Measurements from ENCODE around the gene BST2.
A peak's percentile ranks its signal among the peaks of the same experiment; 100 is the strongest.

Gene BST2

GRCh38 chr19:17419154-17419620 is 13.8 kb upstream of the BST2 start:
- no peaks in the 10 kb centered on the region for H3K9me3 ChIP-seq (ENCODE audit: control insufficient read depth, low read length)
- H3K4me1 ChIP-seq (ENCODE audit: control insufficient read depth, insufficient read depth, low read length): peaks cover 5% of the 10 kb centered on the region
- H3K36me3 ChIP-seq (ENCODE audit: control insufficient read depth, insufficient read depth, low read length): no peaks in the 10 kb centered on the region
- peak overlapping the region; percentile 24 for H3K4me3 ChIP-seq (ENCODE audit: insufficient read depth, low read depth, low read length)
- 65 to 69% methylated on average over 8 of the region's 8 CpGs for WGBS, 2 experiments
- no peaks in the 10 kb centered on the region for H3K27me3 ChIP-seq (ENCODE audit: control insufficient read depth, insufficient read depth, low read length, poor library complexity, severe bottlenecking)
- H3K27ac ChIP-seq (ENCODE audit: insufficient read depth, low read depth, low read length, poor library complexity, severe bottlenecking): peak overlapping the region; percentile 70

- Histone ChIP-seq H3K4me3 (ENCODE audit: insufficient read depth, low read depth, low read length) (peak overlapping the region; percentile 24), H3K27ac (ENCODE audit: insufficient read depth, low read depth, low read length, poor library complexity, severe bottlenecking) (no peak overlapping the region), H3K9me3 (ENCODE audit: control insufficient read depth, low read length) (no peaks in the 10 kb centered on the region), H3K27me3 (ENCODE audit: control insufficient read depth, insufficient read depth, low read length, poor library complexity, severe bottlenecking) (no peaks in the 10 kb centered on the region), H3K4me1 (ENCODE audit: control insufficient read depth, insufficient read depth, low read length) (peaks cover 5% of the 10 kb centered on the region), H3K36me3 (ENCODE audit: control insufficient read depth, insufficient read depth, low read length) (no peaks in the 10 kb centered on the region)
- WGBS, 2 experiments: 90 to 100% methylated on average over 1 to 2 of the region's 3 CpGs
Measured at GRCh38 chr19:17418710-17419109, 13.3 kb upstream of the BST2 start.

DNA sequence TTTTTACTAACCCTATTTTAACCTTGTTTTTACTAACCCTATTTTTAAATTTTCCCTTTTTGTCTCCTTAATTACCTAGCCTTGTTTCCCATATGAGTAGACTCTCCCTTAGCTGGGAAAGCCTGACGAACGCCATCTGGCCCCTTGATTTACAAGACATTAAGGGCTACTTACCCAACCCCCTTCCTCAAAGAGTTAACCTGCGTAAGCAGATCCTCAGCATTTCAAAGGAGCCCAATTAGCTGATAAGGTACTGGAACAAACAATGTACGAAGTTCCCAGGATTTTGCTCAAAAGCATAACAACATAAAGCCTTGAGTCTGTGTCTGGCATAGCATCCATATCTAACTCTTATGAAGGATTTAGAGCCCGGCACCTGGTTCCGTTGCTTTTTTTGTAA is 9.7 kb upstream of the BST2 start:
- Histone ChIP-seq H3K9me3 (ENCODE audit: control insufficient read depth, low read length) (no peaks in the 10 kb centered on the region), H3K4me3 (ENCODE audit: insufficient read depth, low read depth, low read length) (no peak overlapping the region), H3K27me3 (ENCODE audit: control insufficient read depth, insufficient read depth, low read length, poor library complexity, severe bottlenecking) (no peaks in the 10 kb centered on the region), H3K27ac (ENCODE audit: insufficient read depth, low read depth, low read length, poor library complexity, severe bottlenecking) (no peak overlapping the region), H3K4me1 (ENCODE audit: control insufficient read depth, insufficient read depth, low read length) (peaks cover 5% of the 10 kb centered on the region), H3K36me3 (ENCODE audit: control insufficient read depth, insufficient read depth, low read length) (no peaks in the 10 kb centered on the region)
- 24 to 29% methylated on average over 6 of the region's 6 CpGs for WGBS, 2 experiments

DNA sequence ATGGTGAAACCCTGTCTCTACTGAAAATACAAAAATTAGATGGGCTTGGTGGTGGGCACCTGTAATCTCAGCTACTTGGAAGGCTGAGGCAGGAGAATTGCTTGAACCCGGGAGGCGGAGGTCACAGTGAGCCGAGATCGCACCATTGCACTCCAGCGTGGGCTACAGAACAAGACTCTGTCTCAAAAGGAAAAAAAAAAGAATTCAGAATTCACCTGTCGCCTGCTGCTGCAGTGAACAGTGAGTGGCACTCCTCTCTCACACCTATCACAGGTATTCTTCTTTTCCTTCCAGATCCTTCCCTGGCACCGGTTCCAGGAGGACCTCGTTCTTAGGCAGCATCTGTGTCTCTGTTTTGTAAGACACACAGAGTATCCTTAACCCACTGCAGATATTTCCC is 8.7 kb upstream of the BST2 start:
- H3K27me3 ChIP-seq (ENCODE audit: control insufficient read depth, insufficient read depth, low read length, poor library complexity, severe bottlenecking): no peaks in the 10 kb centered on the region
- H3K4me1 ChIP-seq (ENCODE audit: control insufficient read depth, insufficient read depth, low read length): peaks cover 5% of the 10 kb centered on the region
- no peak overlapping the region for H3K4me3 ChIP-seq (ENCODE audit: insufficient read depth, low read depth, low read length)
- H3K36me3 ChIP-seq (ENCODE audit: control insufficient read depth, insufficient read depth, low read length): no peaks in the 10 kb centered on the region
- H3K9me3 ChIP-seq (ENCODE audit: control insufficient read depth, low read length): no peaks in the 10 kb centered on the region
- H3K27ac ChIP-seq (ENCODE audit: insufficient read depth, low read depth, low read length, poor library complexity, severe bottlenecking): no peak overlapping the region
- WGBS, 2 experiments: 91 to 94% methylated on average over 8 of the region's 8 CpGs

- Histone ChIP-seq H3K4me3 (ENCODE audit: insufficient read depth, low read depth, low read length) (no peak overlapping the region), H3K9me3 (ENCODE audit: control insufficient read depth, low read length) (no peaks in the 10 kb centered on the region), H3K4me1 (ENCODE audit: control insufficient read depth, insufficient read depth, low read length) (peaks cover 5% of the 10 kb centered on the region), H3K27ac (ENCODE audit: insufficient read depth, low read depth, low read length, poor library complexity, severe bottlenecking) (no peak overlapping the region), H3K36me3 (ENCODE audit: control insufficient read depth, insufficient read depth, low read length) (no peaks in the 10 kb centered on the region), H3K27me3 (ENCODE audit: control insufficient read depth, insufficient read depth, low read length, poor library complexity, severe bottlenecking) (no peaks in the 10 kb centered on the region)
- 88 to 91% methylated on average over 11 of the region's 11 CpGs for WGBS, 2 experiments
Measured at GRCh38 chr19:17411801-17412200, 6.4 kb upstream of the BST2 start.

GRCh38 chr19:17409990-17410389 is 4.6 kb upstream of the BST2 start:
- H3K4me1 ChIP-seq (ENCODE audit: control insufficient read depth, insufficient read depth, low read length): peaks cover 12% of the 10 kb centered on the region
- no peak overlapping the region for H3K27ac ChIP-seq (ENCODE audit: insufficient read depth, low read depth, low read length, poor library complexity, severe bottlenecking)
- no peaks in the 10 kb centered on the region for H3K9me3 ChIP-seq (ENCODE audit: control insufficient read depth, low read length)
- no peaks in the 10 kb centered on the region for H3K36me3 ChIP-seq (ENCODE audit: control insufficient read depth, insufficient read depth, low read length)
- H3K27me3 ChIP-seq (ENCODE audit: control insufficient read depth, insufficient read depth, low read length, poor library complexity, severe bottlenecking): no peaks in the 10 kb centered on the region
- H3K4me3 ChIP-seq (ENCODE audit: insufficient read depth, low read depth, low read length): no peak overlapping the region
- WGBS, 2 experiments: 94 to 95% methylated on average over 9 of the region's 9 CpGs

DNA sequence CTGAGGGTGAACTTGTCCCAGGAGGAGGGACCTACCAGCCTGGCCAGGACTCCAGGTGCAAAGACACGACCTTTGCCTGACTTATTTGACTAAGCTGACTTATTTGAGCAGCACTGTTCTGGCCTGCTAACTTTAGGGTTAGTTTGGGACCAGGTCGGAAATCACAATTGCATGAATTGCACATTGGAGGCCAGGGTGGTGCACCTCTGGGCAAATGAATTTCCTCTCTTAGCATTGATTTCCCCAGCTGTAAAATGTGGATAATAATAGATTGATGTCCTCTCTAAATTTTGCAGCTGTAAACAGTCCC is 1.4 kb upstream of the BST2 start:
- no peak overlapping the region for H3K4me3 ChIP-seq (ENCODE audit: insufficient read depth, low read depth, low read length)
- WGBS, 2 experiments: 89 to 92% methylated on average over 2 of the region's 2 CpGs

GRCh38 chr19:17406046-17406886 is 836 bp upstream of the BST2 start:
- Histone ChIP-seq H3K9me3 (ENCODE audit: control insufficient read depth, low read length) (no peaks in the 10 kb centered on the region), H3K27me3 (ENCODE audit: control insufficient read depth, insufficient read depth, low read length, poor library complexity, severe bottlenecking) (no peaks in the 10 kb centered on the region), H3K36me3 (ENCODE audit: control insufficient read depth, insufficient read depth, low read length) (no peaks in the 10 kb centered on the region), H3K4me3 (ENCODE audit: insufficient read depth, low read depth, low read length) (no peak overlapping the region), H3K4me1 (ENCODE audit: control insufficient read depth, insufficient read depth, low read length) (peaks cover 20% of the 10 kb centered on the region), H3K27ac (ENCODE audit: insufficient read depth, low read depth, low read length, poor library complexity, severe bottlenecking) (no peak overlapping the region)
- WGBS, 2 experiments: 92 to 95% methylated on average over 10 of the region's 10 CpGs

More for the DNA sequence above, 1.4 kb upstream of the BST2 start:
- no peaks in the 10 kb centered on the region for H3K36me3 ChIP-seq (ENCODE audit: control insufficient read depth, insufficient read depth, low read length)
- H3K4me1 ChIP-seq (ENCODE audit: control insufficient read depth, insufficient read depth, low read length): peaks cover 20% of the 10 kb centered on the region
- no peaks in the 10 kb centered on the region for H3K27me3 ChIP-seq (ENCODE audit: control insufficient read depth, insufficient read depth, low read length, poor library complexity, severe bottlenecking)
- H3K9me3 ChIP-seq (ENCODE audit: control insufficient read depth, low read length): no peaks in the 10 kb centered on the region
- no peak overlapping the region for H3K27ac ChIP-seq (ENCODE audit: insufficient read depth, low read depth, low read length, poor library complexity, severe bottlenecking)

DNA sequence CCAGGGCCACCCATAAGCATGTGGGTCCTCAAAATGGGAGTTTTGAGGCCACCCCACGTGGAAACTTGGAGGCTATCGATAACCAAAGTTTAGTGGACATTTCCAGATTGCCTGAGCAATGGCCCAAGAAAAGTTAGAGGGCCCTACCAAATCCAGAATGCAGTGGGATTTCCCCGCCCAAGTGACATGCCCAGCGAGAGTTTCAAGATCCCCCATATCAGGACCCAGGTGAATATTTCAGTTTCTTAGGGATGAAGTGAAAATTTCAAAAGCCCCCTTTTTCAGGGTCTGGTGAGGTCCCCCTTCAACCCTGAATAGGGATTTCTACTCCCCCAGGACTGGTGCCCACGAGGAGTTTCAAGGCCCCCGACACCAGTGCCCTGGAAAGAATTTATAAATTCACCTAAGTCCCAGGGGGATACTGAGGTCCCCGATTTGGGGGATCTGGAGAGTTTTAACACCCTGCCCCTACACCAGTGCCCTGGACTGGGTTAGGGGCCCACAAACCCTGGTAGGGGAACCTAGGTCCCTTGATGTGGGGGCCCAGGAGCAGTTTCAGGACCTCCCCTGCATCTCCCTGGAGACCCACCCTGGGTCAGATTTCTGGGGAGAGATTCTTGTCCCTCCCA is 695 bp downstream of the BST2 start:
- H3K9me3 ChIP-seq (ENCODE audit: control insufficient read depth, low read length): no peaks in the 10 kb centered on the region
- peak overlapping the region; percentile 90 for H3K27ac ChIP-seq (ENCODE audit: insufficient read depth, low read depth, low read length, poor library complexity, severe bottlenecking)
- H3K36me3 ChIP-seq (ENCODE audit: control insufficient read depth, insufficient read depth, low read length): no peaks in the 10 kb centered on the region
- peaks cover 20% of the 10 kb centered on the region for H3K4me1 ChIP-seq (ENCODE audit: control insufficient read depth, insufficient read depth, low read length)
- no peaks in the 10 kb centered on the region for H3K27me3 ChIP-seq (ENCODE audit: control insufficient read depth, insufficient read depth, low read length, poor library complexity, severe bottlenecking)
- H3K4me3 ChIP-seq (ENCODE audit: insufficient read depth, low read depth, low read length): peak overlapping the region; percentile 37
- 81 to 82% methylated on average over 7 of the region's 7 CpGs for WGBS, 2 experiments

- peaks cover 20% of the 10 kb centered on the region for H3K4me1 ChIP-seq (ENCODE audit: control insufficient read depth, insufficient read depth, low read length)
- no peaks in the 10 kb centered on the region for H3K36me3 ChIP-seq (ENCODE audit: control insufficient read depth, insufficient read depth, low read length)
- H3K27ac ChIP-seq (ENCODE audit: insufficient read depth, low read depth, low read length, poor library complexity, severe bottlenecking): peak overlapping the region; percentile 90
- no peaks in the 10 kb centered on the region for H3K9me3 ChIP-seq (ENCODE audit: control insufficient read depth, low read length)
- peak overlapping the region; percentile 37 for H3K4me3 ChIP-seq (ENCODE audit: insufficient read depth, low read depth, low read length)
- 12 to 14% methylated on average over 6 of the region's 6 CpGs for WGBS, 2 experiments
- H3K27me3 ChIP-seq (ENCODE audit: control insufficient read depth, insufficient read depth, low read length, poor library complexity, severe bottlenecking): no peaks in the 10 kb centered on the region
Measured at GRCh38 chr19:17404015-17404414, 1.4 kb downstream of the BST2 start.
